ENCODE measurements around the gene MCM8. TPM values are rescaled to one million over a fixed set of nuclear protein-coding genes. Genes with fewer than 3 reads are reported as not detected.

MCM8 gene
- total RNA-seq, 1 experiment from 2014 or later, result 12.4 TPM

DNA sequence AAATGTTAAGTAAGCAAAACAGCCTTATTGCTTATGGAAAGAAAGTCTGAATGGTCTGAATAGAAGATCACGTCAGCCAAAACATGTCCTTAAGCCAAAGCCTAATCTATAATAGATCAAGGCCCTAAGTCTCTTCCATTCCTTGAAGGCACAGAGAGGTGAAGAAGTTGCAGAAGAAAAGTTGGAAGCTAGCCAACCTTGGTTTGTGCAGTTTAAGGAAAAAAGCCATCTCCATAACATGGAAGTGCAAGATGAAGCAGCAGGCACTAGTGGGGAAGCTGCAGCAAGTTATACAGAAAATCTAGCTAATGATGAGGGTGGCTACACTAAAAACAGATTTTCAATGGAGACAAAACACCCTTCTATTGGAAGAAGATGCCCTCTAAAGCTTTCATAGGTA lies 74.3 kb downstream of the MCM8 start:
- Mint-ChIP-seq H3K4me1 (ENCODE audit: insufficient read depth, unreplicated experiment) (peaks cover 26% of the 10 kb centered on the region), H3K9me3 (ENCODE audit: unreplicated experiment) (peaks cover 8% of the 10 kb centered on the region), H3K27me3 (ENCODE audit: insufficient read depth, unreplicated experiment) (no peaks in the 10 kb centered on the region), H3K27ac (ENCODE audit: low read depth, unreplicated experiment) (no peak overlapping the region), H3K4me3 (ENCODE audit: unreplicated experiment) (no peak overlapping the region), H3K36me3 (ENCODE audit: insufficient read depth, unreplicated experiment) (peaks cover 74% of the 10 kb centered on the region)
- ChIA-PET CTCF (interaction anchor here (0.6 to 2.9 kb wide), 5 partner anchors 10 to 33 kb away, joined by 3 to 7 read pairs (median 3); no protein-coding TSS in a partner anchor), POLR2A (interaction anchor here (0.7 to 1.2 kb wide), 3 partner anchors 22 to 47 kb away, joined by 3 read pairs; no protein-coding TSS in a partner anchor)
- TF ChIP-seq, protein P1, sequence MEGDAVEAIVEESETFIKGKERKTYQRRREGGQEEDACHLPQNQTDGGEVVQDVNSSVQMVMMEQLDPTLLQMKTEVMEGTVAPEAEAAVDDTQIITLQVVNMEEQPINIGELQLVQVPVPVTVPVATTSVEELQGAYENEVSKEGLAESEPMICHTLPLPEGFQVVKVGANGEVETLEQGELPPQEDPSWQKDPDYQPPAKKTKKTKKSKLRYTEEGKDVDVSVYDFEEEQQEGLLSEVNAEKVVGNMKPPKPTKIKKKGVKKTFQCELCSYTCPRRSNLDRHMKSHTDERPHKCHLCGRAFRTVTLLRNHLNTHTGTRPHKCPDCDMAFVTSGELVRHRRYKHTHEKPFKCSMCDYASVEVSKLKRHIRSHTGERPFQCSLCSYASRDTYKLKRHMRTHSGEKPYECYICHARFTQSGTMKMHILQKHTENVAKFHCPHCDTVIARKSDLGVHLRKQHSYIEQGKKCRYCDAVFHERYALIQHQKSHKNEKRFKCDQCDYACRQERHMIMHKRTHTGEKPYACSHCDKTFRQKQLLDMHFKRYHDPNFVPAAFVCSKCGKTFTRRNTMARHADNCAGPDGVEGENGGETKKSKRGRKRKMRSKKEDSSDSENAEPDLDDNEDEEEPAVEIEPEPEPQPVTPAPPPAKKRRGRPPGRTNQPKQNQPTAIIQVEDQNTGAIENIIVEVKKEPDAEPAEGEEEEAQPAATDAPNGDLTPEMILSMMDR (IDR thresholded peaks at IDR 0.05; ENCODE audit: unreplicated experiment), result no peak
- intact Hi-C loops (cut with micrococcal nuclease), result no loop called here
- BruUV-seq (replicated peaks), result no TSS peak
- DNase-seq (ENCODE audit: unreplicated experiment), result no peak

DNA sequence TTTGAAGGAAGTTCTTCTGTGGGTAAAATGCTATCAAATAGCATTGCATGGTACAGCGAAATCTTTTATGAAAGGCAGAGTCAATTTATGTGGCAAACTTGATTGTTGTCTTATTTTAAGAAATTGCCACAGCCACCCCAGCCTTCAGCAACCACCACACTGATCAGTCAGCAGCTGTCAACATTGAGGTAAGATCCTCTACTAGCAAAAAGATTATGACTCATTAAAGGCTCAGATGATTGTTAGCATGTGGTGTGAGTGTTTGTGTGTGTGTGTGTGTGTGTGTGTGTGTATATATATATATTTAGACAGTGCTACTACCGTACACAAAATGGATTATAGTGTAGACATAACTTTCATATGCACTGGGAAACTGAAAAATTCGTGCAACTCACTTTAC lies 75.6 kb downstream of the MCM8 start:
- POLR2A ChIA-PET, result interaction anchor here (0.7 to 1.7 kb wide), 4 partner anchors 10 to 48 kb away, joined by 3 to 6 read pairs (median 3); no protein-coding TSS in a partner anchor
- intact Hi-C loops (cut with micrococcal nuclease), result no loop called here

DNA sequence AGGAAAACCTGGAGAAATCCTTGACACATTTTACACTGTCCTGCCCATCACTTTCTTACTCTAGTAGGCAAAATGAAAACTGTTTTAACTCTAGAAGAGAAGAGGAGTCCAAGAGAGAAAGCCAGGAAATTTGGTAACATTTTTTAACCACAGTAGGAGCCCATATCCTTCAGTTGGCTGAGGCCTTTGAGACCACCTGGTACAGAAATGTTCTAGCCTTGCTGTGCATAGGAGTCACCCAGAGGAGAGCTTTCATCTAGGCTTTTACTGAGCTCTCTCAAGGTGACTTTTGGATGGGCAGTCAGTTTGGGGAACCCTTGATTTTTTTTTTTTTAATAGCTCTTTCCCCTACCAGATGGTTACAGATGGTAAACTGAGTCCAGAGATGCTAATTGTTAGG lies 78.4 kb downstream of the MCM8 start:
- H3K36me3 Mint-ChIP-seq (ENCODE audit: insufficient read depth, unreplicated experiment), result peaks cover 56% of the 10 kb centered on the region
- no peaks in the 10 kb centered on the region for H3K9me3 Mint-ChIP-seq (ENCODE audit: unreplicated experiment)
- BruUV-seq (replicated peaks), result no TSS peak
- TF ChIP-seq, protein P1 (IDR thresholded peaks at IDR 0.05; ENCODE audit: unreplicated experiment), result no peak
- H3K4me3 Mint-ChIP-seq (ENCODE audit: unreplicated experiment), result no peak overlapping the region
- intact Hi-C loops (cut with micrococcal nuclease), result no loop called here
- peak overlapping the region; percentile 69 for H3K27ac Mint-ChIP-seq (ENCODE audit: low read depth, unreplicated experiment)
- ChIA-PET CTCF (interaction anchor here (0.6 to 0.7 kb wide), 4 partner anchors 25 to 1343 kb away, joined by 3 to 5 read pairs (median 3); no protein-coding TSS in a partner anchor), POLR2A (interaction anchor here (0.7 to 1.4 kb wide), 6 partner anchors 10 to 50 kb away, joined by 3 to 4 read pairs (median 3); no protein-coding TSS in a partner anchor)
- H3K27me3 Mint-ChIP-seq (ENCODE audit: insufficient read depth, unreplicated experiment), result no peaks in the 10 kb centered on the region
- no peak for DNase-seq (ENCODE audit: unreplicated experiment)
- peaks cover 26% of the 10 kb centered on the region for H3K4me1 Mint-ChIP-seq (ENCODE audit: insufficient read depth, unreplicated experiment)

More for the DNA sequence above, 75.6 kb downstream of the MCM8 start:
- no TSS peak for BruUV-seq (replicated peaks)
- H3K4me1 Mint-ChIP-seq (ENCODE audit: insufficient read depth, unreplicated experiment), result peaks cover 26% of the 10 kb centered on the region
- H3K36me3 Mint-ChIP-seq (ENCODE audit: insufficient read depth, unreplicated experiment), result peaks cover 62% of the 10 kb centered on the region
- H3K9me3 Mint-ChIP-seq (ENCODE audit: unreplicated experiment), result peaks cover 1% of the 10 kb centered on the region
- no peak overlapping the region for H3K4me3 Mint-ChIP-seq (ENCODE audit: unreplicated experiment)
- H3K27ac Mint-ChIP-seq (ENCODE audit: low read depth, unreplicated experiment), result peak overlapping the region; percentile 49
- TF ChIP-seq, protein P1 (IDR thresholded peaks at IDR 0.05; ENCODE audit: unreplicated experiment), result no peak
- DNase-seq (ENCODE audit: unreplicated experiment), result peak; percentile 50
- H3K27me3 Mint-ChIP-seq (ENCODE audit: insufficient read depth, unreplicated experiment), result no peaks in the 10 kb centered on the region
- CTCF ChIA-PET, result interaction anchor here (0.6 to 2.9 kb wide), 5 partner anchors 8 to 674 kb away, joined by 3 to 7 read pairs (median 4); no protein-coding TSS in a partner anchor

DNA sequence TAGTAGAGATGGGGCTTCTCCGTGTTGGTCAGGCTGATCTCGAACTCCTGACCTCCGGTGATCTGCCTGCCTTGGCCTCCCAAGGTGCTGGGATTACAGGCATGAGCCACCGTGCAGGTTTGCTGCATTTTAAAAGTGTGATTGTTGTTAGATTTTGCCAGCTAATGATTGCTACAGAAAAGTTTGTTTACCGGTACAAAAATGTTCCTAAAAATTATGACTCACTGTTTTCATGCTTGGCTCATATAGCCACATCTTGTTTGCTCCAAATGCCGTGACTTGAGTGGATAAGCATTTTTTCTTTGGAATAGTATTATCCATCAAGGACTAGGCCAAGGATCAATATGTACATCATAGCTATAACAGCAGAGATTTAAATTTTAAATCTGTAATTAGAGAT lies 79.1 kb downstream of the MCM8 start:
- Mint-ChIP-seq H3K36me3 (ENCODE audit: insufficient read depth, unreplicated experiment) (peaks cover 56% of the 10 kb centered on the region), H3K4me1 (ENCODE audit: insufficient read depth, unreplicated experiment) (peaks cover 28% of the 10 kb centered on the region), H3K4me3 (ENCODE audit: unreplicated experiment) (no peak overlapping the region), H3K27me3 (ENCODE audit: insufficient read depth, unreplicated experiment) (no peaks in the 10 kb centered on the region), H3K9me3 (ENCODE audit: unreplicated experiment) (no peaks in the 10 kb centered on the region), H3K27ac (ENCODE audit: low read depth, unreplicated experiment) (peak overlapping the region; percentile 69)
- CTCF ChIA-PET, result interaction anchor here (0.6 to 1.4 kb wide), 5 partner anchors 10 to 501 kb away, joined by 3 to 5 read pairs (median 4); no protein-coding TSS in a partner anchor
- intact Hi-C loops (cut with micrococcal nuclease), result no loop called here
- TF ChIP-seq, protein P1 (IDR thresholded peaks at IDR 0.05; ENCODE audit: unreplicated experiment), result no peak
- DNase-seq (ENCODE audit: unreplicated experiment), result peak; percentile 48
- BruUV-seq (replicated peaks), result no TSS peak
- POLR2A ChIA-PET, result interaction anchor here (0.7 to 1.4 kb wide), 7 partner anchors 9 to 422 kb away, joined by 3 to 5 read pairs (median 3); no protein-coding TSS in a partner anchor
